Right lobe of liver (tissue), 4 donors: ENCODE results near the gene SCARF2.

ENCODE experiments used
- POLR2A ChIP-seq: fragments of 450-650 bp; IDR thresholded peaks from one replicate; pipeline ENCODE4 v1.6.1; 2017; ENCODE audit warnings: antibody characterized with exemption, mild to moderate bottlenecking
- TF ChIP-seq, protein P1 (sequence below), 4 donors: fragments of 200-600 bp in 3 of 4; fragments of 450-650 bp in 1 of 4; IDR thresholded peaks; one replicate each; pipeline versions ENCODE4 v1.5.1 to v1.8.0; 2016 to 2022; ENCODE audit warnings: antibody characterized with exemption in 4 of 4, mild to moderate bottlenecking in 2 of 4
- donor health status: DM: no; HTN: no; CAD: no.
- donor health status: DM: no; HTN: no; CAD: no.
- donor health status: DM: no; HTN: yes; CAD: no.

- TF ChIP-seq, protein P1, sequence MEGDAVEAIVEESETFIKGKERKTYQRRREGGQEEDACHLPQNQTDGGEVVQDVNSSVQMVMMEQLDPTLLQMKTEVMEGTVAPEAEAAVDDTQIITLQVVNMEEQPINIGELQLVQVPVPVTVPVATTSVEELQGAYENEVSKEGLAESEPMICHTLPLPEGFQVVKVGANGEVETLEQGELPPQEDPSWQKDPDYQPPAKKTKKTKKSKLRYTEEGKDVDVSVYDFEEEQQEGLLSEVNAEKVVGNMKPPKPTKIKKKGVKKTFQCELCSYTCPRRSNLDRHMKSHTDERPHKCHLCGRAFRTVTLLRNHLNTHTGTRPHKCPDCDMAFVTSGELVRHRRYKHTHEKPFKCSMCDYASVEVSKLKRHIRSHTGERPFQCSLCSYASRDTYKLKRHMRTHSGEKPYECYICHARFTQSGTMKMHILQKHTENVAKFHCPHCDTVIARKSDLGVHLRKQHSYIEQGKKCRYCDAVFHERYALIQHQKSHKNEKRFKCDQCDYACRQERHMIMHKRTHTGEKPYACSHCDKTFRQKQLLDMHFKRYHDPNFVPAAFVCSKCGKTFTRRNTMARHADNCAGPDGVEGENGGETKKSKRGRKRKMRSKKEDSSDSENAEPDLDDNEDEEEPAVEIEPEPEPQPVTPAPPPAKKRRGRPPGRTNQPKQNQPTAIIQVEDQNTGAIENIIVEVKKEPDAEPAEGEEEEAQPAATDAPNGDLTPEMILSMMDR (IDR thresholded peaks at IDR 0.05): peak; percentile 74 to 93 (median 86)
- no peak for TF ChIP-seq POLR2A
These were observed 19.3 kb downstream of the SCARF2 start for GRCh38 chr22:20418211-20418788.
